ENCODE data around the gene TMPRSS9. TPM values are rescaled to one million over a fixed set of nuclear protein-coding genes. Genes with fewer than 3 reads are reported as not detected.

Gene TMPRSS9
- total RNA-seq, 1 experiment from 2014 or later, result 0.23 TPM

DNA sequence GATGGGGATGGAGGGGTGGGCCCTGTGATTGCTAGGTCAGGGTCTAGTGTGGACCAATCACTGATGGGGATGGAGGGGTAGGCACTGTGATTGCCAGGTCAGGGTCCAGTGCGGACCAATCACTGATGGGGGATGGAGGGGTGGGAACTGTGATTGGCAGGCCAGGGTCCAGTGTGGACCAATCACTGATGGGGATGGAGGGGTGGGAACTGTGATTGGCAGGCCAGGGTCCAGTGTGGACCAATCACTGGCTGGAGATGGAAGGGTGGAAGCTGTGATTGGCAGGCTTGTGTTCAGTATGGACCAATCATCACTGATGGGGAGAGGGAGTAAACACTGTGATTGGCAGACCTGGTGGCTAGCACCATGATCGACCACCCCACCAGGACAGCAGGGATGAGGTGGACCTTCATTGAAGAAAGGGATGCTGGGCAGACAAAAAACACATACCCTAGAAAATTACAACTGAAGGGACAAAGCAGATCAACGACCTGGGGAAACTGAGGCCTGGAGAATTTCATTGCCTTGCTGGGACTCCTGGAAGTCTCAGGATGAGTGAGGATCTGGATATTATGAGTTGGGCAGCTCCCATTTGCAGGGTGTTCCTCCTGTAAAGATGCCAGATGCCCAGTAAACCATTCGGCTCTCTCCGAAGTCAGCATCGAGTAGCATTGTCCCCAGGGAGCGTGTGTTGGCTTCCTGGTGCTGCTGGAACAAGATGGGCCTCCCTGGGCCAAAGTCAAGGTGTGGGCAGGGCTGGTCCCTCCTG, 15.5 kb downstream of the TMPRSS9 start:
- POLR2A ChIA-PET, result no interaction called here
- ATAC-seq (0 out of 2 replicates have a peak, but pooled peaks have one; percentile 27), DNase-seq (ENCODE audit: low read depth, low spot score) (no peak)
- Histone ChIP-seq H3K27ac (ENCODE audit: low read length) (no peak overlapping the region), H3K9me3 (ENCODE audit: control insufficient read depth, insufficient read depth, low read depth, low read length) (no peaks in the 10 kb centered on the region), H3K4me1 (ENCODE audit: control insufficient read depth, insufficient read depth, low read length) (no peaks in the 10 kb centered on the region), H3K4me3 (ENCODE audit: low read depth in 2 of 2, low read length in 2 of 2) (no peak overlapping the region), H3K27me3 (ENCODE audit: control insufficient read depth, insufficient read depth, low read length) (no peaks in the 10 kb centered on the region), H3K36me3 (ENCODE audit: control insufficient read depth, insufficient read depth, low read length) (no peaks in the 10 kb centered on the region)
- intact Hi-C loops (cut with micrococcal nuclease; ENCODE audit: unreplicated experiment) (no loop called here), in situ Hi-C loops (cut with HindIII; ENCODE audit: low pct_unique_long_range_greater_than_20kb, low sequenced_read_pairs) (no loop called here)
- CTCF ChIA-PET, result interaction anchor here (0.6 kb wide), 1 partner anchor 16 kb away, joined by 4 read pairs; no protein-coding TSS in a partner anchor
- no TSS peak for BruUV-seq (replicated peaks)
- TF ChIP-seq POLR2AphosphoS5 (IDR thresholded peaks at IDR 0.05; ENCODE audit: low read depth, low read length) (no peak), SIN3A (IDR thresholded peaks at IDR 0.05; ENCODE audit: borderline replicate concordance, insufficient read depth, low read depth, low read length) (no peak), TCF7L2 (IDR thresholded peaks at IDR 0.05; ENCODE audit: low read depth, low read length) (no peak), CTCF (IDR thresholded peaks at IDR 0.05) (no peak), REST (IDR thresholded peaks at IDR 0.05; ENCODE audit: insufficient read depth in 1 of 2, low read depth in 2 of 2, low read length in 1 of 2) (no peak)

GRCh38 chr19:2376784-2377519, 16.9 kb downstream of the TMPRSS9 start:
- ATAC-seq, result peak; percentile 59; the same call in 1 of the 2 replicates
- TF ChIP-seq CTCF (IDR thresholded peaks at IDR 0.05) (no peak), POLR2AphosphoS5 (IDR thresholded peaks at IDR 0.05; ENCODE audit: low read depth, low read length) (no peak), TCF7L2 (IDR thresholded peaks at IDR 0.05; ENCODE audit: low read depth, low read length) (no peak), SIN3A (IDR thresholded peaks at IDR 0.05; ENCODE audit: borderline replicate concordance, insufficient read depth, low read depth, low read length) (no peak), REST (IDR thresholded peaks at IDR 0.05; ENCODE audit: insufficient read depth in 1 of 2, low read depth in 2 of 2, low read length in 1 of 2) (no peak)
- H3K4me1 ChIP-seq (ENCODE audit: control insufficient read depth, insufficient read depth, low read length), result no peaks in the 10 kb centered on the region
- no peaks in the 10 kb centered on the region for H3K27me3 ChIP-seq (ENCODE audit: control insufficient read depth, insufficient read depth, low read length)
- intact Hi-C loops (cut with micrococcal nuclease; ENCODE audit: unreplicated experiment) (no loop called here), in situ Hi-C loops (cut with HindIII; ENCODE audit: low pct_unique_long_range_greater_than_20kb, low sequenced_read_pairs) (no loop called here)
- ChIA-PET CTCF (no interaction called here), POLR2A (no interaction called here)
- H3K9me3 ChIP-seq (ENCODE audit: control insufficient read depth, insufficient read depth, low read depth, low read length), result no peaks in the 10 kb centered on the region
- BruUV-seq (replicated peaks), result no TSS peak
- no peaks in the 10 kb centered on the region for H3K36me3 ChIP-seq (ENCODE audit: control insufficient read depth, insufficient read depth, low read length)
- DNase-seq (ENCODE audit: low read depth, low spot score), result no peak
- H3K27ac ChIP-seq (ENCODE audit: low read length), result no peak overlapping the region
- no peak overlapping the region for H3K4me3 ChIP-seq (ENCODE audit: low read depth in 2 of 2, low read length in 2 of 2)
